Fibroblast of peridontal ligament (primary cell): ENCODE results near the gene ZNF644.
"Not testable (repeated sequence)": the region's sequence is repeated elsewhere in the genome, so short reads cannot be mapped to it uniquely, and the experiment has no call there.

Experiments
- DNase-seq: peaks from one replicate; pipeline ENCODE4 v3.0.0-alpha.2; 2010; ENCODE audit errors: extremely low read depth

Gene ZNF644

DNA sequence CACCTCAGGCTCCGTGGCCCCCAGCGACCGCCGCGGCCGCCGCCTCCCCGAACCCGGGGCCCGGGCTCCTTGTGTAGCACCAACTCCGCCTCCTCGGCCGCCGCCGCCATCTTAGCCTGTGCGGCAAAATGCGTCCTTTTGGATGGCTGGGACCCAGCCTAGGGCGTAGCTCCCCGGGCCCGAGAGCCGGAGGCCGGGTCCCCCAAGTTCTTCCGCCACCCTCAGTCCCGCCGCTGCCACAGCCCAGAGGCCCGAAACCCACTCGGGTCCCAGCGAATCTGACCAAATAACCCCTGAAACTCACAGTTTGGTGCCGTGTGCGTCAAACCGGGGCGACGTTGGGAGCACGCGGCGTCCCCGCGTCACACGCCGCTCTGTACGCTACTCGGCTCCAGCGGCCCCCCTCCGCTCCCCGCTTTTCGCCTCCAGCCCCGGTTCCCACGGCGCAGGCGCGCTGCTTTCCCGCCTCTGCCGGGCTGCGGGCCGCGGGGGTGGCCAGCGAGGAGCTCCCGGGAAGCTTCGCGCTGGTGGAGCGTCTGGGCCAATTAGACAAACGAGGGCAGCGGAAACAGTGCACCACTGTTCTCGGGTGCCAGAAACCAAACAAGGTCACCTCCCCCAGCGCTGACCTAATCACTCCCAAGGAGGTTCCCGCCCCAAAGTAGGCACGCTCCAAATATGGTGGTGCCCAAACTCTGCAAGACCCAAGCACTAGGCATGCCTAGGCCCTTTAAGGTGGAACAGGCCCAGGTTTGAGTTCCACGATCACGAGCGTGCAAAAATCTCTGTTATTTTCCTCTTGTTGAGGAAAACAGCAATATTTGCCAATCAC lies at the start of gene ZNF644:
TSS of gene ZNF644 (minus strand) at position 350 of the 832 bp plus-strand sequence. CDS start 39,682 bp downstream, outside the sequence.
- peak; percentile 91 for DNase-seq

DNA sequence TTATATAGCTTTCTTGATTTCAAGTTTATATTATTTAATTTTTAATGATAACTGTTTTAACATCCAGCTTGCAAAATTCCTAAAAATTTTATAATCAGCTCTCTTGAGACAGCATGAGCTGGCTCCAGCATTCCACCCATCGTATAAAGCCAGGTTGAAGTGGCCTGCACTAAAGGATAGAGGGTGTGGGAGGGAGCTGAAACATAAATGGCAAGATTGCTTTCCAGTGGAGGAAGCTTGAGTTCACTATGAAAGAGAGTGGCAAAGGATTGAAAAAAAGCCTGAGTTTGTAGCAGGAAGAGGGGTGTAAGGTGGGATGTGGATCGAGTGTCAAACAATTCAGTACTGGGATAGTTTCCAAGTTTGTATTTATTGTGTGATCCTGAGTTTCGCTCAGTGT lies 48.5 kb upstream of the ZNF644 start:
- DNase-seq = no peak

DNA sequence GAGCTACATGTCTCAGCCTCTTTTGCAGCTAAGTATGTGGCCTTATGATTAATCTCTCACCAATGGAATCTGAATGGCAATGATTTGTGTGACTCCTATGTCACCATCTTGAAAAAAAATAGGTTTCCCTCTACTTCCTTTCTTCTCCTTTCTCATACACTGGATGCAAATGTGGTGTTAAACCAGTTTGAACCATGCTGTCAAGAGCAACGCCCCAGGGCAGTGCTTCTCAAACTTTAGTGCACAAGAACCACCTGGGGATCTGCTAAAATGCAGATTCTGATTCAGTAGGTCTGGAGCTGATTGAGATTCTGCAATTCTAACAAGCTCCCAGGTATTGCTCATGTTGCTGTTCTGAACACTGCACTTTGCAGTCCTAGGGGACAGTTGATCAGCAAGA lies 44.7 kb upstream of the ZNF644 start:
- DNase-seq = no peak

- no peak for DNase-seq
These were observed 43.5 kb upstream of the ZNF644 start for GRCh38 chr1:91065337-91065736.

DNA sequence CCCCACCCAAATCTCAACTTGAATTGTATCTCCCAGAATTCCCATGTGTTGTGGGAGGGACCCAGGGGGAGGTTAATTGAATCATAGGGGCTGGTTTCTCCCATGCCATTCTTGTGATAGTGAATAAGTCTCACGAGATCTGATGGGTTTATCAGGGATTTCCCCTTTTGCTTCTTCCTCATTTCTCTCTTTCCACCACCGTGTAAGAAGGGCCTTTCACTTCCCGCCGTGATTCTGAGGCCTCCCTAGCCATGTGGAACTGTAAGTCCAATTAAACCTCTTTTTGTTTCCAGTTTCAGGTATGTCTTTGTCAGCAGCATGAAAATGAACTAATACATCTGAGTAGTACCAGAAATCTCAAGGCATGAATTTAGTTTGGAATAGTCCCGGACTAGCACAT lies 41.6 kb upstream of the ZNF644 start:
- DNase-seq = not testable (repeated sequence)

DNA sequence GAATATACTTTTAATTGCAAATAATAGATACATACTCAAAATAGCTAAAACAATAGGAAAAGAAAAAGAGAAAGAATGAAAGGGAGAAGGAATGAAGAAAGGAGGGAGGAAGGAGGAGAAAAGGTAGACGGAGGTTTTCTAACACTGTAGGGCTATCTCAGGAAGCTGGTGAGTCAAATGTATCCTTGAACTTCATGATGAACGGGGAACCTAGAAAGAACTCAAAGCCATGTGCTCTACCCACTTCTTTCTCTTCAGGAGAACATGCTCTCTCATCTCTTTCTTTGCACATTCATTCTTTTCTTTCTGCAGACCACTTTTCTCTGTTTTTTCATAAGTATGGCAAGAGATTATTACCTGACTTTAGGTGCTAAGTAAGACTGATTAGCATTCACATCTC lies 37.3 kb upstream of the ZNF644 start:
- DNase-seq = no peak

DNA sequence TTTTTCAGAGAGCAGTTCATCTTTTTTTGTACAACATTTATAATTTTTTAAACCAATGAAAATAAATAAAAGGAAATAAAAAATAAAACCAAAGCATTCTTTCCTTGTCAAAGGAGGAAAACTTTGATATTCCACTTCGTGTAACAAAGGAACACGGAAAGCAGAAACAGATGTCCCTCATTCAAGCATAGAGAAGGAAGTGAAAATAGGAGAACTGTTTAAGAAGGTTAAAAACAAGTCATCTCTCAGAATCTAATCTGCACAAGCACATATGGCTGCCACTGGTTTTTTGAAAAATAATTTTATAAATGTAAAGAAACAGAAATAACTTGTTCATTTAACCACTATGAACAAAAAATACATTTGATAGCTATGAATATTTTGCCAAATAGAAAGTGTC lies 35.9 kb upstream of the ZNF644 start:
- DNase-seq = no peak

GRCh38 chr1:91054780-91055481 lies 33.1 kb upstream of the ZNF644 start:
- no peak for DNase-seq

GRCh38 chr1:91053630-91054029 lies 31.8 kb upstream of the ZNF644 start:
- no peak for DNase-seq

- not testable (repeated sequence) for DNase-seq
These were observed 27.7 kb upstream of the ZNF644 start for GRCh38 chr1:91049551-91049950.

- no peak for DNase-seq
These were observed 24.9 kb upstream of the ZNF644 start for GRCh38 chr1:91046766-91047165.

DNA sequence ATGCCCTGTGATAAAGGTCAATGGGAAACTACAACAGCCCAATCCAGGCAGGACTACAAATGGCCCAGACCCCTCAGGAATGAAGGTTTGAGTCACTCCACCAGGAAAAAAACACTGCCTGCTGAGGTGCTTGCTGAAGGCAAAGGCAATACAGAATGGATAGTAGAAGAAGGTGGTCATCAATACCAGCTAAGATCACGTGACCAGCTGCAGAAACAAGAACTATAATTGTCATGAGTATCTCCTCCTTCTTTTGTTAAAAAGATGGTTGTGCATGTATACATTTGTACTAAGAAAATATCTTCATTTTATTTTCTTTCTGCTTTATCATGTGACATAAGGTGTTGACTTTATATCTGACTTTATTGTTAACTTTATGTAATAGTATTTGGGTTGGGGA lies 23.4 kb upstream of the ZNF644 start:
- no peak for DNase-seq

GRCh38 chr1:91044776-91045175 lies 22.9 kb upstream of the ZNF644 start:
- DNase-seq = not testable (repeated sequence)

GRCh38 chr1:91042372-91042771 lies 20.5 kb upstream of the ZNF644 start:
- not testable (repeated sequence) for DNase-seq

- no peak for DNase-seq
These were observed 16.7 kb upstream of the ZNF644 start for GRCh38 chr1:91038582-91038981.

GRCh38 chr1:91036894-91037829 lies 15.3 kb upstream of the ZNF644 start:
- DNase-seq = peak; percentile 32

GRCh38 chr1:91032349-91032748 lies 10.5 kb upstream of the ZNF644 start:
- DNase-seq = no peak

DNA sequence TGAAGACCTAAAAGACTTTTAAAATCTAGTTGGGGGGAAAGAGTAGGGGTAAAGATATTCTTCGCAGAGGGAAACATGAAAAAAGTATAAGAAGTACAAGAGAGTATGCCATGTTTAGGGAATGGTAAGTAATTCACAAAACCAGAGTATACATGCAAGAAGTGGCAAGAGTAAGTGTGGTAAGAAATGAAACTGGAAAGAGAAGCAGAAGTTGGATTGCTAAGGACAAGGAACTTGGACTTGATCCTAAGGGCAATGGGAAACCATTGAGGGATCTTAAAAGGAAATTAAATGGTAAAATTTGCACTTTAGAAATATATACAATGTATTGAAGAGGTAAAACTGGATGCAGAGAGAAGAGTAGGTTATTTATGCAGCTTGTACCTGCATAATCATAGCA lies 9.2 kb upstream of the ZNF644 start:
- no peak for DNase-seq

DNA sequence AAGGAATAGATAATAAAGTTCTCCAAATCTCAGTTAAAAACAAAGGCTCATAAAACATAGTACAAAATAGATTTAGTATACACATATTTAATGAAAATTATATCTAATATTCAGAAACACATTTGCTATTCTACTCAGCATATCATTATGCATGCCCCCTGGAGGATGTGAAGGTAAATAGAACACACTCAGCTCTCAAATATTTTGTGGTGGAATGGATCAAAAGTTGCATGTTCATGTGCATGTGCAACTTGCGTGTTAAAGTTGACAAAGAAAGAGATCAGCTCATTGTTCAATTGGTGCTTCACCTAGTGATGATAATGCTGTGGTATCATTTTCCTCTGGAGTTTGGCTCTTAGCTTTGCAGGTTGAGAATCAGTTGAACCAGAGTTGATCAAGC lies 4.9 kb upstream of the ZNF644 start:
- peak; percentile 35 for DNase-seq

- DNase-seq = no peak
These were observed 4.5 kb upstream of the ZNF644 start for GRCh38 chr1:91026320-91026719.

GRCh38 chr1:91024481-91025119 lies 2.8 kb upstream of the ZNF644 start:
- DNase-seq = no peak

- DNase-seq = no peak
These were observed 689 bp upstream of the ZNF644 start for GRCh38 chr1:91022518-91022929.
